ENCODE results near the gene TBX20.

Gene TBX20

GRCh38 chr7:35253710-35254495 is at the start of gene TBX20:
Gene TBX20, minus strand, starts transcription at chr7:35254100. Its CDS starts 480 bp downstream, at chr7:35253620.
- DNase-seq = no peak

- DNase-seq = no peak
Measured at GRCh38 chr7:35289376-35289775, 35.5 kb upstream of the TBX20 start.

- no peak for DNase-seq
Measured at GRCh38 chr7:35286986-35287385, 33.1 kb upstream of the TBX20 start.

GRCh38 chr7:35286422-35286821 is 32.5 kb upstream of the TBX20 start:
- DNase-seq = no peak

- no peak for DNase-seq
Measured at GRCh38 chr7:35285799-35286198, 31.9 kb upstream of the TBX20 start.

GRCh38 chr7:35280902-35281301 is 27.0 kb upstream of the TBX20 start:
- no peak for DNase-seq

- no peak for DNase-seq
Measured at GRCh38 chr7:35277359-35277758, 23.5 kb upstream of the TBX20 start.

GRCh38 chr7:35272246-35272645 is 18.3 kb upstream of the TBX20 start:
- no peak for DNase-seq

GRCh38 chr7:35268953-35269352 is 15.1 kb upstream of the TBX20 start:
- no peak for DNase-seq

GRCh38 chr7:35267411-35267810 is 13.5 kb upstream of the TBX20 start:
- DNase-seq = no peak

GRCh38 chr7:35263396-35263795 is 9.5 kb upstream of the TBX20 start:
- DNase-seq = no peak

- DNase-seq = no peak
Measured at GRCh38 chr7:35261476-35262285, 7.8 kb upstream of the TBX20 start.

- DNase-seq = no peak
Measured at GRCh38 chr7:35261041-35261440, 7.1 kb upstream of the TBX20 start.

GRCh38 chr7:35260246-35260645 is 6.3 kb upstream of the TBX20 start:
- no peak for DNase-seq

GRCh38 chr7:35259523-35259908 is 5.6 kb upstream of the TBX20 start:
- DNase-seq = no peak

GRCh38 chr7:35258868-35259522 is 5.1 kb upstream of the TBX20 start:
- DNase-seq = no peak

GRCh38 chr7:35258125-35258867 is 4.4 kb upstream of the TBX20 start:
- no peak for DNase-seq

GRCh38 chr7:35257251-35258124 is 3.6 kb upstream of the TBX20 start:
- no peak for DNase-seq

- DNase-seq = no peak
Measured at GRCh38 chr7:35256256-35257175, 2.6 kb upstream of the TBX20 start.
